Nephron progenitor cell (in vitro differentiated cells): ENCODE results near the gene C1orf198.

ENCODE experiments used
- DNase-seq: peaks from one replicate; pipeline ENCODE4 v3.0.0; 2021
- H3K27ac Mint-ChIP-seq: 2 replicates; pipeline ENCODE4 v1.8.0; 2021; ENCODE audit warnings: mild to moderate bottlenecking, moderate library complexity, mixed read lengths
- H3K27me3 Mint-ChIP-seq: 2 replicates; pipeline ENCODE4 v1.8.0; 2021; ENCODE audit warnings: mild to moderate bottlenecking, low read depth, mixed read lengths; ENCODE audit not compliant: poor library complexity
- H3K36me3 Mint-ChIP-seq: 2 replicates; pipeline ENCODE4 v1.8.0; 2021; ENCODE audit warnings: low read depth, mixed read lengths
- H3K4me1 Mint-ChIP-seq: 2 replicates; pipeline ENCODE4 v1.8.0; 2021; ENCODE audit warnings: mixed read lengths
- H3K4me3 Mint-ChIP-seq: 2 replicates; pipeline ENCODE4 v1.8.0; 2021; ENCODE audit warnings: mild to moderate bottlenecking, moderate library complexity, mixed read lengths
- H3K9me3 Mint-ChIP-seq: 2 replicates; pipeline ENCODE4 v1.8.0; 2021; ENCODE audit warnings: mild to moderate bottlenecking, moderate library complexity, mixed read lengths
- TF ChIP-seq, protein P1 (sequence below): fragments of 200-600 bp; sonication (generic); IDR thresholded peaks from 2 replicates; pipeline ENCODE4 v1.5.0; 2021; ENCODE audit warnings: antibody characterized with exemption

The C1orf198 gene, protein sequence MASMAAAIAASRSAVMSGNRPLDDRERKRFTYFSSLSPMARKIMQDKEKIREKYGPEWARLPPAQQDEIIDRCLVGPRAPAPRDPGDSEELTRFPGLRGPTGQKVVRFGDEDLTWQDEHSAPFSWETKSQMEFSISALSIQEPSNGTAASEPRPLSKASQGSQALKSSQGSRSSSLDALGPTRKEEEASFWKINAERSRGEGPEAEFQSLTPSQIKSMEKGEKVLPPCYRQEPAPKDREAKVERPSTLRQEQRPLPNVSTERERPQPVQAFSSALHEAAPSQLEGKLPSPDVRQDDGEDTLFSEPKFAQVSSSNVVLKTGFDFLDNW

DNA sequence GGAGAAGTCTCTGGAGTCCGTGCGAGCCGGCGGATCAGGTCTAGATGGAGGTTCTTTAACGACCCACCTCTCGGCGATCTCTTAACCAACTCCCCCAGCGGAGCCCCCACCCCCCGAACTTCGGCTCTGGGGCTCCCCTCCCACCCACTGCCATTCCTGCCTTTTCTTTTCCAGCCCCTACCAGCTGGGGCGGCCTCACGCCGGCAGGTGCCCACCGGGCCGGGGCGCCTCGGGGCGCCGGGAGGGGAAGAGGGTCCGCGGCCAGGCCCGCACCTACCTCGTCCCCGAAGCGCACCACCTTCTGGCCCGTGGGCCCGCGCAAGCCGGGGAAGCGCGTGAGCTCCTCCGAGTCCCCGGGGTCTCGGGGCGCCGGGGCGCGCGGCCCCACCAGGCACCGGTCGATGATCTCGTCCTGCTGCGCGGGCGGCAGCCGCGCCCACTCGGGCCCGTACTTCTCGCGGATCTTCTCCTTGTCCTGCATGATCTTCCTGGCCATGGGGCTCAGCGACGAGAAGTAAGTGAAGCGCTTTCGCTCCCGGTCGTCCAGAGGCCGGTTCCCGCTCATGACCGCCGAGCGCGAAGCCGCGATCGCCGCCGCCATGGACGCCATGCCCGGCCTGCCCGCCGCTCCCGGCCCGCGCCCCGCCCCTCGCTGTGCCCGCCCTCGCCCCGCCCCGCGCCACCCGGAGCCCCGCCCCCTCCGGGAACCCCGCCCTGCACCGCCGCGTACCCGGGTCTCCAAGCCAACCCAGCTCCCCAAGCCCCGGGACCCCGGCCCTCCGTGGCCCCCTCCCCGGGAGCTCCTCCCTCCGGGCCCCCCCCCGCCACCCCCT lies at the start of gene C1orf198:
C1orf198 (minus strand) TSS at position 619 of the 833 bp plus-strand sequence; CDS start at position 610, 9 bp downstream.
- Mint-ChIP-seq H3K4me3 (peak within 1 kb of the TSS; percentile 92), H3K27me3 (peaks cover 19% of the 10 kb centered on the region), H3K9me3 (no peaks in the 10 kb centered on the region), H3K27ac (peak within 1 kb of the TSS; percentile 93), H3K4me1 (peaks cover 56% of the 10 kb centered on the region), H3K36me3 (peaks cover 19% of the 10 kb centered on the region)
- TF ChIP-seq, protein P1, sequence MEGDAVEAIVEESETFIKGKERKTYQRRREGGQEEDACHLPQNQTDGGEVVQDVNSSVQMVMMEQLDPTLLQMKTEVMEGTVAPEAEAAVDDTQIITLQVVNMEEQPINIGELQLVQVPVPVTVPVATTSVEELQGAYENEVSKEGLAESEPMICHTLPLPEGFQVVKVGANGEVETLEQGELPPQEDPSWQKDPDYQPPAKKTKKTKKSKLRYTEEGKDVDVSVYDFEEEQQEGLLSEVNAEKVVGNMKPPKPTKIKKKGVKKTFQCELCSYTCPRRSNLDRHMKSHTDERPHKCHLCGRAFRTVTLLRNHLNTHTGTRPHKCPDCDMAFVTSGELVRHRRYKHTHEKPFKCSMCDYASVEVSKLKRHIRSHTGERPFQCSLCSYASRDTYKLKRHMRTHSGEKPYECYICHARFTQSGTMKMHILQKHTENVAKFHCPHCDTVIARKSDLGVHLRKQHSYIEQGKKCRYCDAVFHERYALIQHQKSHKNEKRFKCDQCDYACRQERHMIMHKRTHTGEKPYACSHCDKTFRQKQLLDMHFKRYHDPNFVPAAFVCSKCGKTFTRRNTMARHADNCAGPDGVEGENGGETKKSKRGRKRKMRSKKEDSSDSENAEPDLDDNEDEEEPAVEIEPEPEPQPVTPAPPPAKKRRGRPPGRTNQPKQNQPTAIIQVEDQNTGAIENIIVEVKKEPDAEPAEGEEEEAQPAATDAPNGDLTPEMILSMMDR: no peak
- peak; percentile 90 for DNase-seq

- Mint-ChIP-seq H3K27ac (no peak overlapping the region), H3K4me3 (no peak overlapping the region), H3K27me3 (no peaks in the 10 kb centered on the region), H3K9me3 (no peaks in the 10 kb centered on the region), H3K4me1 (no peaks in the 10 kb centered on the region), H3K36me3 (peaks cover 21% of the 10 kb centered on the region)
- DNase-seq: peak; percentile 76
- TF ChIP-seq, protein P1: peak; percentile 54
Measured at GRCh38 chr1:230917284-230918135, 49.2 kb upstream of the C1orf198 start.

- no peaks in the 10 kb centered on the region for H3K9me3 Mint-ChIP-seq
- H3K4me3 Mint-ChIP-seq: no peak overlapping the region
- TF ChIP-seq, protein P1: no peak
- no peaks in the 10 kb centered on the region for H3K4me1 Mint-ChIP-seq
- no peak for DNase-seq
- H3K27ac Mint-ChIP-seq: no peak overlapping the region
- peaks cover 17% of the 10 kb centered on the region for H3K36me3 Mint-ChIP-seq
- no peaks in the 10 kb centered on the region for H3K27me3 Mint-ChIP-seq
Measured at GRCh38 chr1:230916587-230917283, 48.4 kb upstream of the C1orf198 start.

DNA sequence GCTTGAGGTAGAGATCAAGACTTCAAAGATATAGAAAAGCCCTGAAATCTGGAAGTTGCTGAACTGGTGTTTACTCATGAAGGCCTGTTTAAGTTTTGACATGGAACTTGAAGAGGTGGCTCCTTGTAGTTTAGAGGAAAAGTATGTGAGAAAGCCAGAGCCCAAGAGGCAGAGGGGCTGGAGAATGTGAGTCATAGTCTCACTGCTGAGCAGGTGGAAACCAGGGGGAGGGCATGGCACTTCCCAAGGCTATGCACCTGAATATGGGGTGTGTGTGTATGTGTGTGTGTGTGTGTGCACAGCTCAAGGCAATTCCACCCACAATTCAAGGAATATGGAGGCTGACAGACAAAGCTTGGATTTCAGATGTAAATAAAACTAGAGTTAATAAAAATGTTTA lies 46.8 kb upstream of the C1orf198 start:
- H3K9me3 Mint-ChIP-seq: no peaks in the 10 kb centered on the region
- DNase-seq: no peak
- H3K27ac Mint-ChIP-seq: peak overlapping the region; percentile 11
- TF ChIP-seq, protein P1: no peak
- H3K36me3 Mint-ChIP-seq: peaks cover 10% of the 10 kb centered on the region
- no peak overlapping the region for H3K4me3 Mint-ChIP-seq
- H3K27me3 Mint-ChIP-seq: no peaks in the 10 kb centered on the region
- no peaks in the 10 kb centered on the region for H3K4me1 Mint-ChIP-seq

DNA sequence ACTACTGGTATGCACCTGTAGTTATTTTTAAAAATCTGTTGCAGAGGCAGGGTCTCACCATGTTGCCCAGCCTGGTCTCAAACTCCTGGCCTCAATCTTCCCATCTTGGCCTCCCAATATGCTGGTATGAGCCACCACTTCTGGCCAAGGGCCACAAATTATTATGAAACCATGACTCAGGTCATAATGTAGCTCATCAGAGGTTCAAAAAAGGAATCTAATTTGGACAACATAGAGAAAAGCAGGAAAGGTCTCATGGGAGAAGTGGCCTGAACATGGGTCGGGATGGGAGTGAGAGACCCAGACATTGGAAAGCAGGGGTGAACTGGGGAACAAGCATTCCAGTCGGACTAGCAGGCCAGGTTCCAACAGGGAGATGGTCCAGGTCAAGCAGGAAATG lies 45.2 kb upstream of the C1orf198 start:
- peaks cover 9% of the 10 kb centered on the region for H3K36me3 Mint-ChIP-seq
- no peak overlapping the region for H3K4me3 Mint-ChIP-seq
- DNase-seq: no peak
- H3K27ac Mint-ChIP-seq: no peak overlapping the region
- H3K27me3 Mint-ChIP-seq: no peaks in the 10 kb centered on the region
- no peaks in the 10 kb centered on the region for H3K4me1 Mint-ChIP-seq
- TF ChIP-seq, protein P1: no peak
- H3K9me3 Mint-ChIP-seq: no peaks in the 10 kb centered on the region
